ENCODE measurements around the gene EXT2. TPM values are rescaled to one million over a fixed set of nuclear protein-coding genes. Genes with fewer than 3 reads are reported as not detected.

Gene EXT2
- total and polyA plus RNA-seq, 2 of the 13 experiments (the other 11 are each of a cell fraction or from before 2014, with no cell fraction given), result 61.5 to 68.7 TPM

GRCh38 chr11:44229624-44230023, 134.1 kb downstream of the EXT2 start (continued):
- no peak for TF ChIP-seq MXI1 (IDR thresholded peaks at IDR 0.05; ENCODE audit: borderline replicate concordance, low read depth, low read length)
- TF ChIP-seq POLR2AphosphoS5 (IDR thresholded peaks at IDR 0.05; ENCODE audit: low read depth, low read length), result no peak
- no peak for TF ChIP-seq ZNF382 (CRISPR knock-in tag; IDR thresholded peaks at IDR 0.05; ENCODE audit: borderline replicate concordance)
- no peak for TF ChIP-seq CBFB (CRISPR knock-in tag; IDR thresholded peaks at IDR 0.05)
- no peak for TF ChIP-seq ZNF629 (CRISPR knock-in tag; conservative IDR thresholded peaks at IDR 0.05)

GRCh38 chr11:44235765-44236201, 140.3 kb downstream of the EXT2 start:
- ATAC-seq (no peak), FAIRE-seq (no peak), DNase-seq (ENCODE audit: low spot score) (no peak)
- Histone ChIP-seq H3K9me3 (ENCODE audit: low read length) (no peaks in the 10 kb centered on the region), H3K79me2 (ENCODE audit: insufficient read depth, low read length) (no peaks in the 10 kb centered on the region), H3K4me3 (replicated peaks in 1 of 3; ENCODE audit: insufficient read depth in 1 of 3, low read depth in 2 of 3, low read length in 3 of 3) (no peak overlapping the region), H3K9ac (ENCODE audit: insufficient read depth, low read depth, low read length) (no peak overlapping the region), H3K4me1 (ENCODE audit: insufficient read depth, low read length) (no peaks in the 10 kb centered on the region), H4K20me1 (ENCODE audit: insufficient read depth, low read length) (no peaks in the 10 kb centered on the region), H2AFZ (ENCODE audit: low read length) (no peak overlapping the region), H3K27ac (ENCODE audit: extremely low read length, insufficient read depth, low read length) (no peak overlapping the region), H3K27me3 (ENCODE audit: control insufficient read depth in 1 of 2, insufficient read depth in 2 of 2, low read length in 2 of 2) (no peaks in the 10 kb centered on the region), H3K36me3 (replicated peaks in 1 of 2; ENCODE audit: control insufficient read depth in 1 of 2, insufficient read depth in 2 of 2, low read length in 2 of 2) (peaks cover 0 to 10% of the 10 kb centered on the region in 2 experiments; a peak in 2 of 5 replicates), H3K4me2 (ENCODE audit: low read depth, low read length) (no peak overlapping the region)
- ChIA-PET POLR2A (no interaction called here), CTCF (ENCODE audit: low intra/inter-chr PET ratio, low total read pairs) (no interaction called here)
- in situ Hi-C loops (cut with HindIII; ENCODE audit: extremely low pct_ligation_motif_present, low pct_unique_long_range_greater_than_20kb), result no loop called here
- WGBS (ENCODE audit: low lambda C conversion rate), result 98% methylated on average over 8 of the region's 8 CpGs
- intact Hi-C loops (cut with micrococcal nuclease; ENCODE audit: unreplicated experiment), result no loop called here
- no TSS peak for BruUV-seq (replicated peaks)
- no peak for TF ChIP-seq ZSCAN30 (CRISPR knock-in tag; IDR thresholded peaks at IDR 0.05)
- TF ChIP-seq TCF7L2 (IDR thresholded peaks at IDR 0.05; ENCODE audit: low read depth, low read length), result no peak
- TF ChIP-seq ZNF556 (CRISPR knock-in tag; IDR thresholded peaks at IDR 0.05; ENCODE audit: borderline replicate concordance), result no peak
- TF ChIP-seq MAFK (conservative IDR thresholded peaks at IDR 0.05 in 1 of 2, IDR thresholded peaks at IDR 0.05 in 1 of 2; ENCODE audit: low read length in 2 of 2), result no peak
- no peak for TF ChIP-seq ZNF574 (CRISPR knock-in tag; IDR thresholded peaks at IDR 0.05)
- TF ChIP-seq PATZ1 (CRISPR knock-in tag; IDR thresholded peaks at IDR 0.05), result no peak
- no peak for TF ChIP-seq E2F5 (CRISPR knock-in tag; conservative IDR thresholded peaks at IDR 0.05)
- no peak for TF ChIP-seq TP53 (CRISPR knock-in tag; conservative IDR thresholded peaks at IDR 0.05)
- TF ChIP-seq EED (CRISPR knock-in tag; IDR thresholded peaks at IDR 0.05), result no peak
- no peak for TF ChIP-seq MXI1 (IDR thresholded peaks at IDR 0.05; ENCODE audit: borderline replicate concordance, low read depth, low read length)
- TF ChIP-seq HNRNPL (IDR thresholded peaks at IDR 0.05; ENCODE audit: low read depth, low read length), result no peak
- no peak for TF ChIP-seq ZFP41 (CRISPR knock-in tag; IDR thresholded peaks at IDR 0.05; ENCODE audit: borderline replicate concordance)
